Stimulated activated CD4-positive, alpha-beta T cell treated with anti-CD3 and anti-CD28 coated beads, Interleukin-12 subunit alpha, Interleukin-12 subunit beta, amount 100 ng/mL, for 48 hours (primary cell): Measurements from ENCODE around the gene BAG1.

ENCODE experiments used
- DNase-seq, 3 donors: peaks; one replicate each; pipeline ENCODE4 v3.0.0-alpha.2; 2020; ENCODE audit warnings: low read depth in 2 of 3, low spot score in 1 of 3

BAG1 gene

DNA sequence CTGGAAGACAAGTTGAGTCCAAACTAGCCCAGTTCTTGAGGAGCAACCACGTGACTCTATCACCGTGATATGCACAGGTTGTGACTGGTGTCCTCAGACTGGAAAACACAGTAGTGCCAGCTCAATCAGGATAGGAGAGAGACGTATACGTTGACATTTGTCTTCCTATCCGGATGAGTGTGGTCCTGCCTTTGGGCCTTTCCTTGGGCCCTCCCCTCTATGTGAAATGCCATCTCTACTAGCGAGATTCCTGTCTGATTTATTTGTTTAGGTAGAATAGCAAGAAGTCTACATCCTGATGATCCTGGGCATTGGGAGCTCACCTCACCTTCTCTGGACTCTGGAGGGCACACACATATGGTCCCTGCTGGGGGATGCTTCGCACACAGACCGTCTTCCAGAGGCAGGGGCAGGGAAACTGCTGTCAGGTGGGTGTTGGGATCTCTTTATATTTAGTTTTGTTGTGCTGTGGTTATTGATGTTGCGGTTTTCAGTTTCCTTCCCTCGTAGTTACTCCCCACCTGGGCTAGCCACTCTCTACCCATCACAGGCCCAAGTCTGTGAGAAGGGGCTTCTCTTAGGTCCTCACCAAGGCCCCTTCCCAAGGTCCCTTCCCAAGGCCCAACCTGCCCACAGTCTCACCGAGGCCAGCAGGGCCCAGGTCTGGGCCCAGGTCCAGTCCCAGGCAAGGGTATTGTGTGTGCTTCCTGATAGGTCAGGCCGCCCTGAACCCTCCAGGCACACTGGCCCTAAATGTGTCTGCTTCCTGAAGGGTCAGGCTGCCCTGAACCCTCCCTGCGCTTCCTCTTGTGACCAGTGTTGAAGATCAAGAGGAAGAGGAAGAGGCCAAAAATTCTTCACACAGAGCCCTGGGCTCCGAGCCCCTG is 43.6 kb downstream of the BAG1 start:
- DNase-seq = no peak

DNA sequence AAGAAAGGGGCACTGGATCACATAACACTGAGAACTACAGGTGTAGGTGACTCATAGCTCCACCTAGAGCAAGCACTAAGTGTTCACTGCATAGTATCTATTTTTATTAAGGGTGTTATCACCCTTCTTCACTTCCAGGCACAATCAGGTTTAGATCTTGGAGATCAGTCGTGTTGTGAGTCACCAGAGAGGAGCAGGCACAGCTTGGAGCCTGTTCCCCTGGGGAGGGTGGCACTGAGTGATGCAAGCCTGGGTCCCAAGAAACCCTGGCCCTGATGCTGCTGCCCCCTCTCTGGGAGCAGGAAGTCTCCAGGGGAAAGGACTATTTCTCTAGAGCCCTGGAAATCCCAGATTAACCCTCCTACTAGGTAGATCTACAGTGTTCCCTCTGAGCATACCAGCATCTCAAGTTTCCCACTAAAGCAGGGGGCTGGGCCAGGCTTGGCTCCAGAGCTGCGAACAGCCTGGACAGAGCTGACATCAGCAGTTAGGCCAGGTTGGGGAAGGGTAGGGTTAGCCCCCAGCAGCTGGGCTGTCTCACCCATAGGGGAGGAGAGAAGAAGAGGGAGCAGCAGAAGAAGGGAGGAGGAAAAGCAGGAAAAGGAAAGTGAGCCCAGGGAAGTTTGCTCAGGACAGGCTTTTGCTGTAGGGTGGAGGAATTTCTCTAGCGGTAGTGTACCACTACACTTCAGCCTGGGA is 52.7 kb downstream of the BAG1 start:
- DNase-seq = no peak

DNA sequence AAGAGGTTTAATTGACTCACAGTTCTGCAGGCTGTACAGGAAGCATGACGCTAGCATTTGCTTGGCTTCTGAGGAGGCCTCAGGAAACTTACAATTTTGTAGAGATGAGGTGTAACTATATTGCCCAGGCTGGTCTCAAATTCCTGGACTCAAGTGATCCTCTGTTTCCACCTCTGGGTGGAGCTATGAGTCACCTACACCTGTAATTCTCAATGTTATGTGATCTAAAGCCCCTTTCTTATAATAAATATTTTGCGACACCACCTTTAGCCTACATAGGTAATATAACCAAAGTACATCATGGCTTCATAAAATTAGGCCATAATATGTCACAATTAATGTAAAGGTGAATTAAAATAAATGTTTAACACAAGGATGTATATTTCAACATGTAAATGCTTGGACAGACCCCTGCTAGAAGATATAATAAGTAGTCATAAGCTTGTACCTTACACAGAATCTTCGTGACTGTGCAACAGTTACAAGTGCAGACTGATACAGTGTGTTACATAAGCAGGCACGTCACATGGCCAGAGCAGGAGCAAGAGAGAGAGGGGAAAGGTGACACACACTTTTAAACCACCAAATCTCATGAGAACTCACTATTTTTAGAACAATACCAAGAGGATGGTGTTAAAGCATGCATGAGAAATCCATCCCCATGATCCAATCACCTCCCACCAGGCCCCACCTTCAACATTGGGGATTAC is 54.3 kb downstream of the BAG1 start:
- DNase-seq = no peak

DNA sequence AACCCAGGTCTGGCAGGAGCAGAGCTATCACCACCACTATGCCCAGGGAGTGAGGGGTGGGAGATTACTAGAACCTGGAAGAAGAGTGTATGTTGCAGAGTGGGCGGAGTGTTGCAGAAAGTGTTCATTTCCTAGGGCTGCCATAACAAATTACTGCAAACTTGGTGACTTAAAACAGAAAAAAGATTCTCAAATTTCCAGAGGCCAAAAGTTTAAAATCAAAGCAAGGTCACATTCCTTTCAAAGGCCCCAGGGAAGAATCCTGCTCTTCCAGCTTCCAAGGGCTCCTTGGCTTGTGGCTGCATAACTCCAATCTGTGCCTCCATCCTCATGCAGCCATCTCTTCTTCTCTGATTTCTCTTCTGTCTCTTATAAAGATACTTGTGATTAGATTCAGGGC is 55.1 kb downstream of the BAG1 start:
- DNase-seq = no peak

DNA sequence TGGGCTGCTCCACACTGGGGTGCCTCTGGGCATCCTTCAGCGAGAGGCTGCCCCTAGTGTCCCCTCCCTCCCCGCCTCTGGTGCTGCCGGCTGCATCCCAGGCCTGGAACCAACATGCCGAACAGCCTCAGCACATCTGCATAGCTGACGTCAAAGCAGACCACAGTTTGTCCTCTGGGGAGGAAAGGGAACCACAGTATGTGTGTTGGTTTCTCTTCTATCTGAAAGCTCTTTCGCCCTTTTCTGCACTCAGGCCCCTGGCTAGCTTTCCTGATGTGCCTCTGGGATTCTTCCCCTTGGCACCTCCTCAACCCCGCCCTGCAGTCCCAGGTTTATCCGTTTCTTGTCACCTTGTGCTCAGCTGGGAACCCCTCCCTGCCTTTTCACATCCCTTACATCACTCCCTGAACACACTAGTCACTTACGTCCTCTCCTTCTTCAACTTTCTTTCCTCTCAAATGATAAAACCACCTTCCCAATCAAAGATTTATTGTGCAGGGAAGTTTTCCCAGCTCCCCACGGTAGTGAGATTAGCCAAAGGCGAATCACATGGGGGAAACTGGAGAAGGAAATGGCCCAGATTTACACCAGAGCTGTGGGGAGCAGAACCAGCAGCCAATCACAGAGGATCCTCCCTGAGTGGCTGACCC is 61.8 kb downstream of the BAG1 start:
- DNase-seq = peak in 1 of 3 donors; percentile 20
